Esophagus squamous epithelium (tissue), 4 donors: ENCODE results near the gene BTNL8.

Experiments used
- POLR2A ChIP-seq, 4 donors: fragments of 450-650 bp; IDR thresholded peaks; one replicate each; pipeline ENCODE4 v1.6.1; 2017; ENCODE audit warnings: antibody characterized with exemption in 4 of 4, mild to moderate bottlenecking in 4 of 4, moderate library complexity in 3 of 4
- TF ChIP-seq, protein P1 (sequence below), 6 experiments: fragments of 450-650 bp in 4 of 6; fragments of 200-600 bp in 2 of 6; sonication (generic) in 2 of 6; IDR thresholded peaks; one replicate each; pipeline ENCODE4 v1.5.1; 2016 to 2019; ENCODE audit warnings: antibody characterized with exemption in 6 of 6, mild to moderate bottlenecking in 4 of 6, moderate library complexity in 4 of 6

DNA sequence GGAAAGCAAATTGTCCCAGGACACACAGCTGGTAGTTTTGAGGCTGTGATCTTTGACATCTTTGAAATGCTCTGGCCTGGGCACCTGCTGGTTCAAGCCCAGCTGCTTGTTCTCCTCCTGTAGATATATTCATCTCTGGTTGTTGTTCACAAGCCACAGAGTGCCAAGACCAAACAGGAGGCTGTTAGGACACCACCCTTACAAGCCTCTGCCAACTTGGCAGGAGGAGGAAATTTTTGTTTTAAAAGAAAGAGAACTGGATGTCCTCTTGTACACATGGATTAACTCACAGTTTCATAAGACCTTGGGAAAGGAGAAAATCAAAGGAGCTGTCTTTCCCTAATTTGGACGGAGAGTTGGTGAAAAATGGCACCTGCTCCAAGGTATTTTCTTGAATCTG, 29.4 kb upstream of the BTNL8 start:
- TF ChIP-seq, protein P1, sequence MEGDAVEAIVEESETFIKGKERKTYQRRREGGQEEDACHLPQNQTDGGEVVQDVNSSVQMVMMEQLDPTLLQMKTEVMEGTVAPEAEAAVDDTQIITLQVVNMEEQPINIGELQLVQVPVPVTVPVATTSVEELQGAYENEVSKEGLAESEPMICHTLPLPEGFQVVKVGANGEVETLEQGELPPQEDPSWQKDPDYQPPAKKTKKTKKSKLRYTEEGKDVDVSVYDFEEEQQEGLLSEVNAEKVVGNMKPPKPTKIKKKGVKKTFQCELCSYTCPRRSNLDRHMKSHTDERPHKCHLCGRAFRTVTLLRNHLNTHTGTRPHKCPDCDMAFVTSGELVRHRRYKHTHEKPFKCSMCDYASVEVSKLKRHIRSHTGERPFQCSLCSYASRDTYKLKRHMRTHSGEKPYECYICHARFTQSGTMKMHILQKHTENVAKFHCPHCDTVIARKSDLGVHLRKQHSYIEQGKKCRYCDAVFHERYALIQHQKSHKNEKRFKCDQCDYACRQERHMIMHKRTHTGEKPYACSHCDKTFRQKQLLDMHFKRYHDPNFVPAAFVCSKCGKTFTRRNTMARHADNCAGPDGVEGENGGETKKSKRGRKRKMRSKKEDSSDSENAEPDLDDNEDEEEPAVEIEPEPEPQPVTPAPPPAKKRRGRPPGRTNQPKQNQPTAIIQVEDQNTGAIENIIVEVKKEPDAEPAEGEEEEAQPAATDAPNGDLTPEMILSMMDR (IDR thresholded peaks at IDR 0.05): no peak
- no peak for TF ChIP-seq POLR2A (IDR thresholded peaks at IDR 0.05)
